ENCODE measurements around the gene TM2D3. TPM values are rescaled to one million over a fixed set of nuclear protein-coding genes. Genes with fewer than 3 reads are reported as not detected.
"Not testable (repeated sequence)": the region's sequence is repeated elsewhere in the genome, so short reads cannot be mapped to it uniquely, and the experiment has no call there.

TM2D3 gene
- total RNA-seq, 2 experiments from 2014 or later: 57.1 to 61.4 TPM

DNA sequence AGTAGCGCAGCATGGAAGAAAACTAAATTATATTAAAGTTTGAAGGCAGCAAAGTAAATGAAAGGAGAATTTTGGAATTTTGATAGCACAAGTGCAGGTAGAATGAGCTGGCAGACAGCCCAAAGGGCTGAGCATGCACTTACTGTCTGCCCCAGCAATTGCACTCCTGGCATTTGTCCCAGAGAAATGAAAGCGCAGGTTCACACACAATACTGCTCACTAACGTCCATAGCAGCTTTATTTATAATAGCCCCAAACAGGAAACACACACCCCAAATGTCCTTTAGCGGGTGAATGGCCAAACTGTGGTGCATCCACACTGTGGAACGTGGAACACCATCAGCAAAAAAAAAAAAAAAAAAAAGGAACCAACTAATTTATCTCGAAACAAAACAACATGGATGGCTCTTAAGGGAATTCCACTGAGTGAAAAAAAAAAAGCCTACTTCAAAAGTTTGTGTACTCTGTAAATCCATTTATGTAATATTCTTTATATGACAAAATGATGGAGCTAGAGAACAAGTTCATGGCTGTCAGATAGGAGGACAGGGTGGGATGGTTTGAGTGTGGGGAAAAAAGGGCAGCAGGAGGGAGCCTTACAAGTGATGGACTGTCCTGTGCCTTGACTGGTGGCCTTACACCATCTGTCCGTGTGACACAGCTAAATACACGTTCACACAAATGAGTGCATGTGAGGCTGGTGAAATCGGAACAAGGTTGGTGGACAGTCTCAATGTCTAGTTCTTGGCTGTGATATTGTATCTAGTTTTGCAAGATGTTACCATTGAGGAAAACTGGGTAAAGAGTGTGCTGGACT is 6.0 kb upstream of the TM2D3 start:
- ChIA-PET POLR2A (no interaction called here), CTCF (interaction anchor here (0.7 to 1.3 kb wide), 2 partner anchors 14 to 17 kb away, joined by 3 read pairs; no protein-coding TSS in a partner anchor)

- POLR2A ChIA-PET: no interaction called here
- CTCF ChIA-PET: no interaction called here
Observed at GRCh38 chr15:101657171-101657570, 5.0 kb upstream of the TM2D3 start.

DNA sequence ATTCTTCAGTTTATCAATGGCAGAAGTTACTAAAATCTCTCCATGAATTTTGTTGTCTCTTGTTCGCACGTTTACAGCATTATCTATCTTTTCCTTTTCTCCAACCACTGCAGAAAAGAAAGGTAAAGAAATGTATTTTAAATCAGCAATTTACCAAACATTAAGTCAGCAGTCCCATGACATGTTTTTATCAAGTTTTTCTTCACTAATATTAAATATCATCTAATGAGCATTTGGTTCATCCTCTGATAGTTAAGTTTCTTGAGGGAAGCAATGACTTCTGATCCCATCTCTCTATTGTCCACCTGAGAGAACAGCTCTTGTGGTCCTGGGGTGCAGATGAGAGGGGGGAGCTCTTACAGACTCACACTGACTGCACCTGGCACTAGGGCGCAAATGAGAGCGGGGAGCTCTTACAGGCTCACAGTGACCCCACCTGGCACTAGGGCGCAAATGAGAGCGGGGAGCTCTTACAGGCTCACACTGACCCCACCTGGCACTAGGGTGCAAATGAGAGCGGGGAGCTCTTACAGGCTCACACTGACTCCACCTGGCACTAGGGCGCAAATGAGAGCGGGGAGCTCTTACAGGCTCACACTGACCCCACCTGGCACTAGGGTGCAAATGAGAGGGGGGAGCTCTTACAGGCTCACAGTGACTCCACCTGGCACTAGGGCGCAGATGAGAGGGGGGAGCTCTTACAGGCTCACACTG is 2.6 kb upstream of the TM2D3 start:
- POLR2A ChIA-PET, CTCF ChIA-PET: not testable (repeated sequence)

- ChIA-PET POLR2A (no interaction called here), CTCF (no interaction called here)
Observed at GRCh38 chr15:101654171-101654570, 2.0 kb upstream of the TM2D3 start.

- POLR2A ChIA-PET: no interaction called here
- CTCF ChIA-PET: interaction anchor here (0.5 to 1.1 kb wide), 2 partner anchors 11 to 582 kb away, joined by 3 read pairs; no protein-coding TSS in a partner anchor
Observed at GRCh38 chr15:101652786-101653430, 727 bp upstream of the TM2D3 start.

- ChIA-PET CTCF (interaction anchor here (0.5 to 1.3 kb wide), 3 partner anchors 8 to 11 kb away, joined by 3 to 7 read pairs (median 3); no protein-coding TSS in a partner anchor), POLR2A (interaction anchor here (1.0 kb wide), 2 partner anchors 69 to 72 kb away, joined by 3 to 4 read pairs; partner anchors contain the start of gene TARS3)
Observed at GRCh38 chr15:101651554-101652097, 555 bp downstream of the TM2D3 start.

GRCh38 chr15:101650145-101650544 is 2.0 kb downstream of the TM2D3 start:
- CTCF ChIA-PET: interaction anchor here (0.5 to 1.7 kb wide), 2 partner anchors 9 to 124 kb away, joined by 4 to 5 read pairs; no protein-coding TSS in a partner anchor
- POLR2A ChIA-PET: interaction anchor here (0.6 kb wide), 1 partner anchor 354 kb away, joined by 4 read pairs; no protein-coding TSS in a partner anchor

DNA sequence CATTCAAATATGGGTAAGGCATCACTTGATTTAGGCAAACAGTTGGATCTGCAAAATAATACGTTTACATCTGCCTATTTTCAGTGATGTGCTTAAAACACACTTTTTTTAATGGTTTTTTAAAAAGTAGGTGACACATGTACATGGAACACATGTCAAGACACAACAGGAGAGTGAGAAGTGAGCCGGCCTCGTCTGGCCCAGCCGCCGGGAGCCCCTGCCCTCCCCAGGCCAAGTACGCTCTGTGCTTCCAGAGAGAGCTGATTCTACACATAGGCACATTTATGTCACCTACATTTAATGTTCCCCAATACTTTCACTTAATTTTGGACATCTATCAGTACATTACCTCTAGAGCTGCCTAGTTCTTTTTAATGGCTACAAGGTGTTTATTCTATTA is 3.8 kb downstream of the TM2D3 start:
- CTCF ChIA-PET: no interaction called here
- POLR2A ChIA-PET: no interaction called here

DNA sequence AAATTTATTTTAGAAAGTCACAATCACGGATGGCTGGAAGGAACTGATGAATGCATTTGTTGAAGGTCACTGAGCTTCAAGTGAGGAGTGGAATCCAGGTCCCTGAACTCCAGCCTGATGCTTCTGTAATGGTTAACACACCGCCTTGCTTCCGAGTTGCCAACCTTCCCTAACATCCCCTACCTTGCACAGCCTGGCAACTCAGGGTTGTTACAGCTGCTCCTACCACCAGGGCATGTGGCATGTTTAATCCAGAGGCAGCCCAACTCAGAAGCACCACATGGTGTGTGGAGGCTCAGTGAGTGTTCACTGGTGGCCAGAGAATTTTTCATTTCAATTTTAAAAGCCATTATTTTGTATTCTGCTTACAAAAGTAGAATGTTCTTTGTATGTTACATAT is 4.9 kb downstream of the TM2D3 start:
- POLR2A ChIA-PET: no interaction called here
- CTCF ChIA-PET: no interaction called here

GRCh38 chr15:101646672-101647071 is 5.5 kb downstream of the TM2D3 start:
- CTCF ChIA-PET: no interaction called here
- POLR2A ChIA-PET: no interaction called here

DNA sequence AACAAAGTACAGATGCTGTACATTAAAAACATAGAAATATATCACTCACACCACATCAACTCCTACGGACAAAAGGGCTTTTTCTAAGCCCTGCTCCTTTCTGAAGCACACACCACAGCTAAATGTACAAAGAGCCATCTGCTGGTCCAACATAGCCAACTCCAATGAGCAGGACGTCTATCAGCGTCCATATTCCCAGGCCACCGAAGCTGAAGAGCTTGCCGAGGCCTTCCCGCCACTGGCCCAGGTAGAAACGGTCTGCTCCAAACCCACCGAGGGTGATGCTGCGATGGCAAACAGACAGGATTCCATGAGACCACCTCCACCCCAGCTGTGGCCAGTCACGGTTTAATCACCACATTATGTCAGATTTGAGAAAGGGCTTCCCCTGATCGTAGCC is 9.8 kb downstream of the TM2D3 start:
- POLR2A ChIA-PET: interaction anchor here (1.5 kb wide), 1 partner anchor 347 kb away, joined by 3 read pairs; the partner anchor contains the start of gene SNRPA1
- CTCF ChIA-PET: interaction anchor here (0.6 to 1.9 kb wide), 3 partner anchors 16 to 90 kb away, joined by 3 read pairs; partner anchors contain the start of gene TARS3

- ChIA-PET POLR2A (interaction anchor here (1.5 kb wide), 1 partner anchor 347 kb away, joined by 3 read pairs; the partner anchor contains the start of gene SNRPA1), CTCF (interaction anchor here (0.6 to 1.9 kb wide), 8 partner anchors 8 to 346 kb away, joined by 3 to 7 read pairs (median 4); partner anchors contain the start of genes TARS3 and TM2D3)
Observed at GRCh38 chr15:101641894-101642293, 10.3 kb downstream of the TM2D3 start.

DNA sequence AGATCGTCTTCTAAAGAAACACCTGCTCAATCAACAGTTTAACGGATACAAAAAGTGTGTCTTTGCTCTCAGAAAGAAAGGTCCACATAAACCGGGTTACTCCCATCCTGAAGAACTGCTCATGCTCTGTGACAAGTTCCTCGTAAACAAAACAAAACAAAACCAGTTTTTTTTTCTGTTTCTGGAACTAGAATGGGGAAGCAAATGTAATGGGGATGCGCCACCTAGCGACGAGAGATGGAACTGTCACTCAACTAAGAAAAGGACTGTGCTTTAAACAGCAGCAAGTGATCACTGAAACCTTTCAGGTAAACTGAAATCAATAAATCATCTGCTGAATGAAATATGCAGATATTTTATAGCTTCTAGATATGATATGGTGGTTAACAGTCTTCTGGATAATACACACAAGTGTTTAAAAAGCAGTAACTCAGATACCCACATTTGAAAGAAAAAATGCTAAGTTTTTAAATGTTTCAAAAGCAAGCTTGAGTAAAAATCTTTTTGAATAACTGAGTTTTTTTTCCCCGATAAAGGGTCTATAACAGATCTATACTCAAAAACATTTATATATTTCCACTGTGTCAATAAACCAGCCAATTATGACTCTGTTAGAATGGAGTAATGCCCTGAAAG is 10.9 kb downstream of the TM2D3 start:
- ChIA-PET POLR2A (no interaction called here), CTCF (interaction anchor here (0.7 to 1.9 kb wide), 9 partner anchors 9 to 352 kb away, joined by 3 to 7 read pairs (median 4); partner anchors contain the start of genes TARS3 and TM2D3)

- POLR2A ChIA-PET: no interaction called here
- CTCF ChIA-PET: interaction anchor here (1.8 kb wide), 1 partner anchor 351 kb away, joined by 4 read pairs; no protein-coding TSS in a partner anchor
Observed at GRCh38 chr15:101639667-101640066, 12.5 kb downstream of the TM2D3 start.

GRCh38 chr15:101637919-101638318 is 14.3 kb downstream of the TM2D3 start:
- ChIA-PET POLR2A (no interaction called here), CTCF (no interaction called here)

- POLR2A ChIA-PET: no interaction called here
- CTCF ChIA-PET: no interaction called here
Observed at GRCh38 chr15:101637516-101637915, 14.7 kb downstream of the TM2D3 start.

DNA sequence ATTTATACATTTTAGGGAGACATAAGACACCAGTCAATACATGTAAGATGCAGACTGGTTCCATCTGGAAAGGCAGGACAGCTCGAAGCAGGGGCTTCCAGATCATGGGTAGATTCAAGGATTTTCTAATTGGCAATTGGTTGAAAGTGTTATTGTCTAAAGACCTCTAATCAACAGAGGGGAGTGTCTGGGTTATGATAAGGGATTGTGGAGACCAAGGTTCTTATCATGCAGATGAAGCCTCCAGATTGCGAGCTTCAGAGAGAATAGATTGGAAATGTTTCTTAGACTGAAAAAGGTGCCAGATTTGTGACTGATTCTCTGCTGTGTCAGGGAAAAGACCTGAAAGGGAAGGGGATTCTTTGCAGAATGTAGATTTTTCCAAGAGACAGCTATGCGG is 15.1 kb downstream of the TM2D3 start:
- ChIA-PET CTCF (no interaction called here), POLR2A (no interaction called here)

- CTCF ChIA-PET: no interaction called here
- POLR2A ChIA-PET: interaction anchor here (0.6 kb wide), 1 partner anchor 132 kb away, joined by 3 read pairs; no protein-coding TSS in a partner anchor
Observed at GRCh38 chr15:101635944-101636727, 16.0 kb downstream of the TM2D3 start.

Measured in activated CD8-positive, alpha-beta memory T cell treated with anti-CD3 and anti-CD28 coated beads for 36 hours (primary cell).